ENCODE measurements around the gene WBP1. TPM values are rescaled to one million over a fixed set of nuclear protein-coding genes. Genes with fewer than 3 reads are reported as not detected.

The WBP1 gene
- total and polyA plus RNA-seq, 2 donors (not counting 3 experiments of a cell fraction or from before 2014, with no cell fraction given): 50.5 to 209 TPM

- H3K9ac ChIP-seq (replicated peaks; ENCODE audit: extremely low read depth, insufficient read depth, low read length): no peak overlapping the region
- no peak overlapping the region for H3K4me3 ChIP-seq (replicated peaks in 1 of 3; ENCODE audit: insufficient read depth in 1 of 3, low read depth in 1 of 3, low read length in 3 of 3)
- ChIA-PET CTCF (interaction anchor here (1.0 kb wide), 1 partner anchor 28 kb away, joined by 4 read pairs; no protein-coding TSS in a partner anchor), POLR2A (no interaction called here)
- FAIRE-seq (no peak), DNase-seq (ENCODE audit: low read depth, low spot score) (no peak)
- no peak overlapping the region for H3K4me2 ChIP-seq (ENCODE audit: insufficient read depth, low read length)
- no peaks in the 10 kb centered on the region for H3K27me3 ChIP-seq (ENCODE audit: control insufficient read depth in 2 of 2, insufficient read depth in 2 of 2, low read length in 2 of 2)
- H3K9me1 ChIP-seq (replicated peaks; ENCODE audit: control insufficient read depth, extremely low read depth, insufficient read depth, low read length): no peaks in the 10 kb centered on the region
- no peak overlapping the region for H3K27ac ChIP-seq (ENCODE audit: insufficient read depth, low read depth, low read length)
- H3K79me2 ChIP-seq (ENCODE audit: control insufficient read depth, insufficient read depth, low read length): no peaks in the 10 kb centered on the region
- no peaks in the 10 kb centered on the region for H3K4me1 ChIP-seq (ENCODE audit: control insufficient read depth, extremely low read depth, insufficient read depth, low read length)
- dilution Hi-C loops (cut with MboI; ENCODE audit: extremely low pct_ligation_motif_present, low sequenced_read_pairs) (no loop called here), intact Hi-C loops (cut with micrococcal nuclease) (no loop called here)
- peaks cover 4 to 35% of the 10 kb centered on the region in 2 experiments for H3K36me3 ChIP-seq (ENCODE audit: control insufficient read depth in 2 of 2, extremely low read depth in 1 of 2, insufficient read depth in 2 of 2, low read length in 2 of 2)
- H4K20me1 ChIP-seq (replicated peaks; ENCODE audit: control insufficient read depth, extremely low read depth, insufficient read depth, low read length): no peaks in the 10 kb centered on the region
- no peaks in the 10 kb centered on the region for H3K9me3 ChIP-seq (replicated peaks; ENCODE audit: control insufficient read depth, insufficient read depth, low read length)
- TF ChIP-seq JUN (IDR thresholded peaks at IDR 0.05; ENCODE audit: borderline replicate concordance, insufficient read depth, insufficient read length, low read depth): no peak
- TF ChIP-seq MAX (IDR thresholded peaks at IDR 0.05; ENCODE audit: insufficient read depth, insufficient read length): no peak
- TF ChIP-seq CTCF (IDR thresholded peaks at IDR 0.05; ENCODE audit: extremely low read depth in 1 of 2, insufficient read depth in 1 of 2, low read depth in 1 of 2, low read length in 2 of 2): no peak
- no peak for TF ChIP-seq FOS (IDR thresholded peaks at IDR 0.05; ENCODE audit: borderline replicate concordance, insufficient read depth, low read length)
- no peak for TF ChIP-seq EZH2 (IDR thresholded peaks at IDR 0.05; ENCODE audit: borderline replicate concordance, low read depth, low read length, severe bottlenecking)
- no peak for TF ChIP-seq MYC (IDR thresholded peaks at IDR 0.05; ENCODE audit: low read depth, low read length)
- TF ChIP-seq GATA2 (IDR thresholded peaks at IDR 0.05; ENCODE audit: insufficient read depth, insufficient read length, low read depth, low read length): no peak
- TF ChIP-seq POLR2AphosphoS5 (IDR thresholded peaks at IDR 0.05; ENCODE audit: insufficient read depth, low read depth, low read length): no peak
- no peak overlapping the region for H2AFZ ChIP-seq (ENCODE audit: low read depth, low read length)
- no TSS peak for BruUV-seq (replicated peaks)
Measured at GRCh38 chr2:74428675-74429074, 29.6 kb upstream of the WBP1 start.

Measured in endothelial cell of umbilical vein (primary cell).